22Rv1 (cell line): ENCODE results near the gene SPTSSB.

Experiments
- CTCF ChIP-seq: fragments of 450-650 bp; IDR thresholded peaks from 2 replicates; pipeline ENCODE4 v1.5.1; 2017; ENCODE audit warnings: mild to moderate bottlenecking
- ZFX ChIP-seq: fragments of 450-650 bp; IDR thresholded peaks from 2 replicates; pipeline ENCODE4 v1.6.1; 2017; ENCODE audit warnings: antibody characterized with exemption, borderline replicate concordance

GRCh38 chr3:161393803-161394202 is 22.5 kb upstream of the SPTSSB start:
- TF ChIP-seq CTCF (no peak), ZFX (no peak)
